HG03565 (cell line): ENCODE data around the gene SPATA12.
A peak's percentile ranks its signal among the peaks of the same experiment; 100 is the strongest.

Experiments used
- ATAC-seq: cut with Tn5 transposase; IDR thresholded peaks from one replicate; pipeline ENCODE4 v1.9.1; 2021; ENCODE audit warnings: mild to moderate bottlenecking, moderate library complexity; ENCODE audit not compliant: unreplicated experiment

SPATA12 gene

GRCh38 chr3:57048728-57049127 lies 11.7 kb upstream of the SPATA12 start:
- no peak for ATAC-seq

GRCh38 chr3:57052662-57053061 lies 7.8 kb upstream of the SPATA12 start:
- ATAC-seq = no peak

- no peak for ATAC-seq
These were observed 7.3 kb upstream of the SPATA12 start for GRCh38 chr3:57053122-57053521.

GRCh38 chr3:57057351-57057750 lies 3.1 kb upstream of the SPATA12 start:
- ATAC-seq = no peak

GRCh38 chr3:57059411-57059810 lies 1.1 kb upstream of the SPATA12 start:
- ATAC-seq = no peak

GRCh38 chr3:57061556-57061955 lies 1.1 kb downstream of the SPATA12 start:
- no peak for ATAC-seq

GRCh38 chr3:57062101-57062631 lies 1.7 kb downstream of the SPATA12 start:
- no peak for ATAC-seq

GRCh38 chr3:57063032-57063431 lies 2.6 kb downstream of the SPATA12 start:
- no peak for ATAC-seq

GRCh38 chr3:57064001-57064400 lies 3.5 kb downstream of the SPATA12 start:
- ATAC-seq = no peak

- ATAC-seq = no peak
These were observed 4.1 kb downstream of the SPATA12 start for GRCh38 chr3:57064572-57064971.

GRCh38 chr3:57065588-57065987 lies 5.1 kb downstream of the SPATA12 start:
- ATAC-seq = no peak

GRCh38 chr3:57066471-57066870 lies 6.0 kb downstream of the SPATA12 start:
- ATAC-seq = no peak

GRCh38 chr3:57068437-57069089 lies 8.1 kb downstream of the SPATA12 start:
- peak; percentile 99 for ATAC-seq

GRCh38 chr3:57069503-57069902 lies 9.0 kb downstream of the SPATA12 start:
- no peak for ATAC-seq

GRCh38 chr3:57073628-57074027 lies 13.2 kb downstream of the SPATA12 start:
- no peak for ATAC-seq

- ATAC-seq = no peak
These were observed 13.7 kb downstream of the SPATA12 start for GRCh38 chr3:57074135-57074534.

- no peak for ATAC-seq
These were observed 16.0 kb downstream of the SPATA12 start for GRCh38 chr3:57076422-57076951.

GRCh38 chr3:57077630-57078343 lies 17.3 kb downstream of the SPATA12 start:
- ATAC-seq = no peak

GRCh38 chr3:57078344-57078634 lies 17.8 kb downstream of the SPATA12 start:
- no peak for ATAC-seq

GRCh38 chr3:57078635-57079473 lies 18.4 kb downstream of the SPATA12 start:
- ATAC-seq = no peak

- no peak for ATAC-seq
These were observed 19.0 kb downstream of the SPATA12 start for GRCh38 chr3:57079474-57079831.

GRCh38 chr3:57080171-57080570 lies 19.7 kb downstream of the SPATA12 start:
- ATAC-seq = no peak
